ENCODE results near the gene CHMP3. TPM values are rescaled to one million over a fixed set of nuclear protein-coding genes. Genes with fewer than 3 reads are reported as not detected.

Gene CHMP3
- total and polyA plus RNA-seq, 8 donors = 25.7 to 87.6 (median 70.9) TPM

DNA sequence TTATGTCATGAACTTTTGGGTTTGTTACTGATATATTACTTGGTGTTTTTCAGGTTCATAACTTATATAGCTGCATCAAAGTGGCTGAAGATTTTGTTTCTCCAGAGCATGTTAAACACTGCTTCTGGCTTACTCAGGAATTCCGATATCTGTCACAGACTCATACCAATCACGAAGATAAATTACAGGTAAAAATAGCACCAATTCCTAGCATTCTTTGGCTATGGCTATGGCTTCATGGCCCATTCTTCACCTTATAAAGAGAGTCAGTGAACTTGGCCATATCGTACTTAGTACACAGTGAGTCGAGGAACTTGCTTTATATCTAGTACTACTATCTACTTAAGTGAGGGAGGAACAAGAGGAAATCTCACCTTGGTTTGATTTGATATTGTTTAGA is 72.2 kb downstream of the CHMP3 start:
- no peak overlapping the region for H3K27ac ChIP-seq
- FAIRE-seq (no peak), DNase-seq (no peak), ATAC-seq (peak in 3 of 4 donors; percentile 9 to 45 (median 34))
- intact Hi-C loops (cut with DNase I) = no loop called here
- 34 to 36% methylated on average over 4 of the region's 4 CpGs for WGBS, 2 donors
- H3K36me3 ChIP-seq = peaks cover 5 to 45% (median 6%) of the 10 kb centered on the region in 3 donors
- no peak overlapping the region for H3K4me3 ChIP-seq
- no peaks in the 10 kb centered on the region for H3K9me3 ChIP-seq
- TF ChIP-seq, protein P1, sequence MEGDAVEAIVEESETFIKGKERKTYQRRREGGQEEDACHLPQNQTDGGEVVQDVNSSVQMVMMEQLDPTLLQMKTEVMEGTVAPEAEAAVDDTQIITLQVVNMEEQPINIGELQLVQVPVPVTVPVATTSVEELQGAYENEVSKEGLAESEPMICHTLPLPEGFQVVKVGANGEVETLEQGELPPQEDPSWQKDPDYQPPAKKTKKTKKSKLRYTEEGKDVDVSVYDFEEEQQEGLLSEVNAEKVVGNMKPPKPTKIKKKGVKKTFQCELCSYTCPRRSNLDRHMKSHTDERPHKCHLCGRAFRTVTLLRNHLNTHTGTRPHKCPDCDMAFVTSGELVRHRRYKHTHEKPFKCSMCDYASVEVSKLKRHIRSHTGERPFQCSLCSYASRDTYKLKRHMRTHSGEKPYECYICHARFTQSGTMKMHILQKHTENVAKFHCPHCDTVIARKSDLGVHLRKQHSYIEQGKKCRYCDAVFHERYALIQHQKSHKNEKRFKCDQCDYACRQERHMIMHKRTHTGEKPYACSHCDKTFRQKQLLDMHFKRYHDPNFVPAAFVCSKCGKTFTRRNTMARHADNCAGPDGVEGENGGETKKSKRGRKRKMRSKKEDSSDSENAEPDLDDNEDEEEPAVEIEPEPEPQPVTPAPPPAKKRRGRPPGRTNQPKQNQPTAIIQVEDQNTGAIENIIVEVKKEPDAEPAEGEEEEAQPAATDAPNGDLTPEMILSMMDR (IDR thresholded peaks at IDR 0.05) = no peak
- H3K4me1 ChIP-seq = peaks cover 22 to 27% (median 26%) of the 10 kb centered on the region in 3 donors
- H3K27me3 ChIP-seq = no peaks in the 10 kb centered on the region

DNA sequence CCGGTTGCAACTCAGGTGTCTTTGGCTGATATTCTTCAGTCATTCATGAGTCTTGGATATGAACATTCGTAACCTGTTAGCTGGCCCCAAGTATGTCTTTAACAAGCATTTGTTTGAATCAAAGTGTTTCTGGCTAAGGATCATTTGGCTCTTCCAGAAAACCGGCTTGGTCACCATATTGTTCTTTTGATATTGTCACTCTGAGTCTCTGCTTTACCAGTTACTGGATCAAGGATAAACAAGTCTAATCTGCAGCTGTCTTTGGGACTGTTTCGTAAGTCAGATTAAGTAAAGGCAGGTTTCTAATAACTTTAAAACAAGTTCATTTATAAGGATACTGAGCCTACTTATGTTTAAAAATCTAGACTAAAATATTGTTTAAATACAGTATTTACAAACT is 73.0 kb downstream of the CHMP3 start:
- FAIRE-seq (no peak), DNase-seq (no peak), ATAC-seq (peak; percentile 13 to 63 (median 37))
- TF ChIP-seq, protein P1 (IDR thresholded peaks at IDR 0.05) = no peak
- Histone ChIP-seq H3K4me3 (no peak overlapping the region), H3K36me3 (peaks cover 5 to 54% (median 13%) of the 10 kb centered on the region in 3 donors), H3K27ac (peak overlapping the region in 1 of 4 donors; percentile 15), H3K9me3 (no peaks in the 10 kb centered on the region), H3K27me3 (no peaks in the 10 kb centered on the region), H3K4me1 (peaks cover 22 to 27% (median 26%) of the 10 kb centered on the region in 3 donors)
- 49 to 51% methylated on average over 4 of the region's 4 CpGs for WGBS, 2 donors
- intact Hi-C loops (cut with DNase I) = no loop called here

DNA sequence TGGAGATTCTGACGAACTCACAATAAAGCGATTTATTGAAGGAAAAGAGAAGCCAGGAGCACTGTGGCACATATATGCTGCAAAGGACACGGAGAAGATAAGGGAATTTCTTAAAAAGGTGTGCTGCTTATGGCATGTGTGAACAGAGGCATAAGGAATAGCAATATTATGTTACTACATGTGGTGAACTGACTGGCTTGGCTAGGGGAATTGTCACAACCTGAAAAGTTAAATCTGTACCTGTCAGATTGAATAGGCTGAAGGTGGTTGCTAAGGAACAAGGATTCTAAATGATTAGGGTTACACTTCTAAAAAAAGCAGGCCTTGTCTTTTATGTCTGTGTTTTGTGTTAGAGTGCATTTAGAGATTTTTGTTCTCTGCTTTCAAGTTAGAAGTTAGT is 73.7 kb downstream of the CHMP3 start:
- no peak for ATAC-seq

DNA sequence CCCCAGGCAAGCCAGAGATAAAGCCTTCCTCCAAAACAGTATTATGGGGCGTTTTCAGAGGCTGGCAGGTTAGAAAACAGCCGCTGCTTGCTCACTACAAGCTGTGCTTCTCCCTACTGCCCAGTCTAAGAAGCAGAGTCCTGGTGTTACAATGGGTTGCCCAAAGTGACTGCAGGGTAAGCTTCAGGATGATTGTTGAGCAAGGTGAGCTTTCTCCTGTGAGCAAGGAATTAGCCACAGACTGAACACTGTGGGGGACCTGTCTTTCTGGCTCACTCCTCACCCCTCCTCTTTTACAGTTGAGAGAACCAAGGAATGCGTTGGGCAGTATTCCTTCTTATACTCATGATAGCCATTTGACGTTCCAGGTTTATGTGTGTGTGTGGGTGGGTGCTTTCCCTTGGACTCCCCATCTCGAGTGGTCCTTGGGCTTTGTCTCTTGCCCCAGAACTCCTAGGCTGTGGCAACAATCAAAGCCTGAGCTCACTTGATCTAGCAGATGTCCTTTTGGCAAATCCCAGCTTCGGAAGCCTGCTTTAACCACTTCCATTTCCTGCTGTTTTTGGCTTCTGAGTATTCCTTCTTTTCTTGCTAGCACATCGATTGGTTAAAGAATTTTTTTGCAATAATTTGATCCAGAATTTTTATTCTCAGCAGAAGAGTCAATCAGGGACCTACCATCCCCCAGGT is 74.5 kb downstream of the CHMP3 start:
- H3K4me1 ChIP-seq = peaks cover 22 to 27% (median 26%) of the 10 kb centered on the region in 3 donors
- H3K27me3 ChIP-seq = no peaks in the 10 kb centered on the region
- FAIRE-seq (no peak), DNase-seq (no peak), ATAC-seq (no peak)
- H3K9me3 ChIP-seq = no peaks in the 10 kb centered on the region
- 92 to 93% methylated on average over 7 of the region's 7 CpGs for WGBS, 2 donors
- H3K4me3 ChIP-seq = no peak overlapping the region
- intact Hi-C loops (cut with DNase I) = no loop called here
- TF ChIP-seq, protein P1 (IDR thresholded peaks at IDR 0.05) = no peak
- H3K27ac ChIP-seq = no peak overlapping the region
- H3K36me3 ChIP-seq = peaks cover 5 to 69% (median 24%) of the 10 kb centered on the region in 3 donors

More for the DNA sequence above, 73.7 kb downstream of the CHMP3 start:
- no peak overlapping the region for H3K27ac ChIP-seq
- TF ChIP-seq, protein P1 (IDR thresholded peaks at IDR 0.05) = no peak
- peaks cover 22 to 27% (median 26%) of the 10 kb centered on the region in 3 donors for H3K4me1 ChIP-seq
- H3K4me3 ChIP-seq = no peak overlapping the region
- 98 to 99% methylated on average over 3 of the region's 3 CpGs for WGBS, 2 donors
- peaks cover 5 to 61% (median 18%) of the 10 kb centered on the region in 3 donors for H3K36me3 ChIP-seq
- H3K9me3 ChIP-seq = no peaks in the 10 kb centered on the region
- DNase-seq = no peak
- H3K27me3 ChIP-seq = no peaks in the 10 kb centered on the region
- FAIRE-seq = no peak
- intact Hi-C loops (cut with DNase I) = no loop called here

DNA sequence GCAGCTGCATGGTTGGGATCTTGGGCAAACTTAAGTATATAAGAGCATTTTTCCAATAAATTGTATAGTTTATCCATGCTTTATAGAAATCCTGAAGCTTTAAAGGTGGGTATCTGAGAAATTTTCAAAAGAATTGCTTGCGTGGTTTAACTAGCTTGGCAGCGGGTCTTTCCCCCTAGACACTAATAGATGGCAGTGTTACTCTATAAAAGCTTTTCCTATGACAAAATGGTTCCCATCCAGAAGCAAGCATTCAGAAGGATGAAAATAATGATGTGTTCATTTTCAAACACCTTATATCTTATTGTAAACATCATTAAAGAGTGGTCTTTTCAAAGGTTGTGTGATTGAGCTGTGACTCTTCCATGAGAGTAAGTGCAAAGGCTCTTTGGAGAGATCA is 76.2 kb downstream of the CHMP3 start:
- intact Hi-C loops (cut with DNase I) = no loop called here
- peaks cover 8 to 85% (median 27%) of the 10 kb centered on the region in 3 donors for H3K36me3 ChIP-seq

More for the DNA sequence above, 76.2 kb downstream of the CHMP3 start:
- H3K27ac ChIP-seq = no peak overlapping the region
- no peaks in the 10 kb centered on the region for H3K9me3 ChIP-seq
- H3K4me3 ChIP-seq = no peak overlapping the region
- WGBS, 2 donors = 97 to 99% methylated on average over 2 of the region's 2 CpGs
- no peak for FAIRE-seq
- TF ChIP-seq, protein P1 (IDR thresholded peaks at IDR 0.05) = no peak
- no peaks in the 10 kb centered on the region for H3K27me3 ChIP-seq
- no peak for ATAC-seq
- H3K4me1 ChIP-seq = peaks cover 12 to 21% (median 18%) of the 10 kb centered on the region in 3 donors
- no peak for DNase-seq
